ENCODE results near the gene HMCES. TPM values are rescaled to one million over a fixed set of nuclear protein-coding genes. Genes with fewer than 3 reads are reported as not detected.

The HMCES gene
- total RNA-seq, 2 experiments from 2014 or later, result 83.6 to 83.7 TPM

- Mint-ChIP-seq H3K4me3 (no peak overlapping the region), H3K4me1 (peaks cover 38% of the 10 kb centered on the region), H3K27ac (peak overlapping the region; percentile 51), H3K36me3 (peaks cover 36% of the 10 kb centered on the region), H3K9me3 (no peaks in the 10 kb centered on the region), H3K27me3 (no peaks in the 10 kb centered on the region)
- DNase-seq, result peak; percentile 65
These were observed 2.3 kb upstream of the HMCES start for GRCh38 chr3:129276385-129276784.

GRCh38 chr3:129277829-129278271 is 820 bp upstream of the HMCES start:
- Mint-ChIP-seq H3K27ac (peak overlapping the region; percentile 97), H3K36me3 (peaks cover 43% of the 10 kb centered on the region), H3K9me3 (no peaks in the 10 kb centered on the region), H3K4me3 (peak overlapping the region; percentile 96), H3K4me1 (peaks cover 52% of the 10 kb centered on the region), H3K27me3 (no peaks in the 10 kb centered on the region)
- peak; percentile 8 for DNase-seq

GRCh38 chr3:129278966-129279906 is 566 bp downstream of the HMCES start:
- DNase-seq, result peak; percentile 79
- peak overlapping the region; percentile 96 for H3K4me3 Mint-ChIP-seq
- H3K9me3 Mint-ChIP-seq, result no peaks in the 10 kb centered on the region
- peaks cover 45% of the 10 kb centered on the region for H3K36me3 Mint-ChIP-seq
- H3K27me3 Mint-ChIP-seq, result no peaks in the 10 kb centered on the region
- peak overlapping the region; percentile 97 for H3K27ac Mint-ChIP-seq
- peaks cover 64% of the 10 kb centered on the region for H3K4me1 Mint-ChIP-seq

- Mint-ChIP-seq H3K4me3 (peak overlapping the region; percentile 96), H3K27me3 (no peaks in the 10 kb centered on the region), H3K27ac (peak overlapping the region; percentile 93), H3K4me1 (peaks cover 69% of the 10 kb centered on the region), H3K36me3 (peaks cover 48% of the 10 kb centered on the region), H3K9me3 (no peaks in the 10 kb centered on the region)
- no peak for DNase-seq
These were observed 1.5 kb downstream of the HMCES start for GRCh38 chr3:129280183-129280582.

- Mint-ChIP-seq H3K9me3 (no peaks in the 10 kb centered on the region), H3K4me3 (peak overlapping the region; percentile 47), H3K27me3 (no peaks in the 10 kb centered on the region), H3K4me1 (peaks cover 63% of the 10 kb centered on the region), H3K36me3 (peaks cover 41% of the 10 kb centered on the region), H3K27ac (peak overlapping the region; percentile 86)
- no peak for DNase-seq
These were observed 3.1 kb downstream of the HMCES start for GRCh38 chr3:129281726-129282125.

GRCh38 chr3:129282727-129283327 is 4.2 kb downstream of the HMCES start:
- Mint-ChIP-seq H3K4me1 (peaks cover 57% of the 10 kb centered on the region), H3K27ac (peak overlapping the region; percentile 86), H3K9me3 (no peaks in the 10 kb centered on the region), H3K4me3 (peak overlapping the region; percentile 64), H3K27me3 (no peaks in the 10 kb centered on the region), H3K36me3 (peaks cover 35% of the 10 kb centered on the region)
- DNase-seq, result peak; percentile 36

GRCh38 chr3:129286081-129286480 is 7.4 kb downstream of the HMCES start:
- Mint-ChIP-seq H3K4me3 (no peak overlapping the region), H3K36me3 (peaks cover 23% of the 10 kb centered on the region), H3K27me3 (no peaks in the 10 kb centered on the region), H3K4me1 (peaks cover 42% of the 10 kb centered on the region), H3K9me3 (no peaks in the 10 kb centered on the region), H3K27ac (no peak overlapping the region)
- no peak for DNase-seq

- Mint-ChIP-seq H3K27ac (no peak overlapping the region), H3K36me3 (peaks cover 17% of the 10 kb centered on the region), H3K27me3 (no peaks in the 10 kb centered on the region), H3K9me3 (no peaks in the 10 kb centered on the region), H3K4me3 (no peak overlapping the region), H3K4me1 (peaks cover 21% of the 10 kb centered on the region)
- no peak for DNase-seq
These were observed 9.8 kb downstream of the HMCES start for GRCh38 chr3:129288446-129288845.

- no peaks in the 10 kb centered on the region for H3K9me3 Mint-ChIP-seq
- peaks cover 18% of the 10 kb centered on the region for H3K36me3 Mint-ChIP-seq
- no peak for DNase-seq
- H3K4me3 Mint-ChIP-seq, result no peak overlapping the region
- H3K27me3 Mint-ChIP-seq, result no peaks in the 10 kb centered on the region
- peaks cover 14% of the 10 kb centered on the region for H3K4me1 Mint-ChIP-seq
- H3K27ac Mint-ChIP-seq, result peak overlapping the region; percentile 54
These were observed 10.7 kb downstream of the HMCES start for GRCh38 chr3:129289201-129289921.

- DNase-seq, result no peak
- no peak overlapping the region for H3K4me3 Mint-ChIP-seq
- peak overlapping the region; percentile 54 for H3K27ac Mint-ChIP-seq
- no peaks in the 10 kb centered on the region for H3K9me3 Mint-ChIP-seq
- H3K36me3 Mint-ChIP-seq, result peaks cover 22% of the 10 kb centered on the region
- no peaks in the 10 kb centered on the region for H3K27me3 Mint-ChIP-seq
- peaks cover 6% of the 10 kb centered on the region for H3K4me1 Mint-ChIP-seq
These were observed 12.7 kb downstream of the HMCES start for GRCh38 chr3:129291236-129291886.

- no peak for DNase-seq
- no peak overlapping the region for H3K4me3 Mint-ChIP-seq
- peaks cover 2% of the 10 kb centered on the region for H3K4me1 Mint-ChIP-seq
- H3K36me3 Mint-ChIP-seq, result peaks cover 28% of the 10 kb centered on the region
- no peaks in the 10 kb centered on the region for H3K9me3 Mint-ChIP-seq
- no peaks in the 10 kb centered on the region for H3K27me3 Mint-ChIP-seq
- peak overlapping the region; percentile 4 for H3K27ac Mint-ChIP-seq
These were observed 16.6 kb downstream of the HMCES start for GRCh38 chr3:129295286-129295685.

GRCh38 chr3:129304146-129304961 is 25.7 kb downstream of the HMCES start:
- Mint-ChIP-seq H3K27me3 (no peaks in the 10 kb centered on the region), H3K4me1 (peaks cover 31% of the 10 kb centered on the region), H3K4me3 (no peak overlapping the region), H3K27ac (peak overlapping the region; percentile 73), H3K9me3 (no peaks in the 10 kb centered on the region), H3K36me3 (peaks cover 37% of the 10 kb centered on the region)
- DNase-seq, result no peak

GRCh38 chr3:129304962-129305222 is 26.2 kb downstream of the HMCES start:
- Mint-ChIP-seq H3K9me3 (no peaks in the 10 kb centered on the region), H3K27me3 (no peaks in the 10 kb centered on the region), H3K36me3 (peaks cover 34% of the 10 kb centered on the region), H3K4me3 (no peak overlapping the region), H3K27ac (no peak overlapping the region), H3K4me1 (peaks cover 31% of the 10 kb centered on the region)
- no peak for DNase-seq

GRCh38 chr3:129305592-129306091 is 27.0 kb downstream of the HMCES start:
- Mint-ChIP-seq H3K27me3 (no peaks in the 10 kb centered on the region), H3K27ac (peak overlapping the region; percentile 76), H3K4me3 (no peak overlapping the region), H3K36me3 (peaks cover 34% of the 10 kb centered on the region), H3K4me1 (peaks cover 36% of the 10 kb centered on the region), H3K9me3 (no peaks in the 10 kb centered on the region)
- DNase-seq, result no peak
